Body of pancreas (tissue), 4 donors: ENCODE data around the gene COL24A1.
"Not testable (repeated sequence)": the region's sequence is repeated elsewhere in the genome, so short reads cannot be mapped to it uniquely, and the experiment has no call there.

Experiments used
- CTCF ChIP-seq, 7 experiments: fragments of 450-650 bp in 4 of 7; fragments of 200-600 bp in 3 of 7; sonication (generic) in 3 of 7; IDR thresholded peaks; one replicate each; pipeline ENCODE4 v1.5.1; 2016 to 2019; ENCODE audit warnings: antibody characterized with exemption in 7 of 7
- POLR2A ChIP-seq, 3 donors: fragments of 450-650 bp; IDR thresholded peaks; one replicate each; pipeline ENCODE4 v1.6.1; 2016; ENCODE audit warnings: antibody characterized with exemption in 3 of 3, mild to moderate bottlenecking in 2 of 3

GRCh38 chr1:85955218-85955617 is 201.4 kb downstream of the COL24A1 start:
- not testable (repeated sequence) for TF ChIP-seq CTCF, POLR2A (IDR thresholded peaks at IDR 0.05)
